A549 (cell line): Measurements from ENCODE around the gene FLNB. TPM values are rescaled to one million over a fixed set of nuclear protein-coding genes. Genes with fewer than 3 reads are reported as not detected.
A peak's percentile ranks its signal among the peaks of the same experiment; 100 is the strongest.

Source experiments
- ATAC-seq, 2 experiments: fragments of 200-7000 bp in 1 of 2; fragments of >200 bp in 1 of 2; cut with Nextera tagmentation in 1 of 2; cut with Tn5 transposase in 1 of 2; 3 replicates each; pipeline versions ENCODE4 v1.8.0 to v1.9.1; 2018 to 2020; ENCODE audit warnings: mild to moderate bottlenecking in 1 of 2, moderate library complexity in 1 of 2
- CTCF ChIA-PET: fragments of 300-600 bp; sonication (Branson Sonifier 250); formaldehyde crosslinking; extraction: SDS; loops from one replicate; lab custom pipeline; 2021; ENCODE audit warnings: antibody characterized with exemption, inconsistent platforms; lab: Yijun Ruan, JAX
- POLR2A ChIA-PET: fragments of 350-600 bp; formaldehyde crosslinking; extraction: SDS; loops from one replicate; lab custom pipeline; 2021; ENCODE audit warnings: antibody characterized with exemption, inconsistent platforms; lab: Yijun Ruan, JAX
- DNase-seq, 2 experiments: peaks; one replicate each; pipeline versions ENCODE4 v3.0.0 to v3.0.0-alpha.2; 2011 to 2016; ENCODE audit warnings: low read depth in 1 of 2, low spot score in 1 of 2
- FAIRE-seq: peaks from 2 replicates; lab custom pipeline; 2011; peaks lifted over from hg19 to GRCh38; lab: Jason Lieb, UNC
- H3K27ac ChIP-seq, 2 experiments: fragments of >200 bp; sonication (Bioruptor Twin); formaldehyde crosslinking; 3 replicates each; pipeline ENCODE4 v1.5.1; 2016 to 2017
- H3K4me1 ChIP-seq: fragments of >200 bp; sonication (Bioruptor Twin); formaldehyde crosslinking; 3 replicates; pipeline ENCODE4 v1.6.1; 2016
- H3K4me2 ChIP-seq: fragments of >200 bp; sonication (Bioruptor Twin); formaldehyde crosslinking; 3 replicates; pipeline ENCODE4 v1.6.1; 2016
- H3K4me3 ChIP-seq: fragments of >200 bp; sonication (Bioruptor Twin); formaldehyde crosslinking; 3 replicates; pipeline ENCODE4 v1.5.1; 2016
- H3K9me3 ChIP-seq: fragments of >200 bp; sonication (Bioruptor Twin); formaldehyde crosslinking; 3 replicates; pipeline ENCODE4 v1.6.1; 2016
- CHD4 ChIP-seq: fragments of 200-600 bp; sonication (generic); IDR thresholded peaks from 2 replicates; pipeline ENCODE4 v1.6.1; 2016; ENCODE audit warnings: antibody characterized with exemption, mild to moderate bottlenecking, borderline replicate concordance
- ESRRA ChIP-seq: fragments of 150-350 bp; IDR thresholded peaks from 2 replicates; pipeline ENCODE4 v1.6.1; 2014; ENCODE audit warnings: mild to moderate bottlenecking, low read length, borderline replicate concordance
- JUN ChIP-seq, 2 experiments: fragments of >200 bp; sonication (Bioruptor Twin); formaldehyde crosslinking; IDR thresholded peaks; 2 replicates in 1 of 2; 3 replicates in 1 of 2; pipeline ENCODE4 v1.6.1; 2016 to 2017
- MAFK ChIP-seq: fragments of 450-650 bp; IDR thresholded peaks from 2 replicates; pipeline ENCODE4 v1.6.1; 2014; ENCODE audit not compliant: partially characterized antibody
- RFX5 ChIP-seq: fragments of 450-650 bp; IDR thresholded peaks from 2 replicates; pipeline ENCODE4 v1.7.1; 2014; ENCODE audit warnings: antibody characterized with exemption, mild to moderate bottlenecking, moderate library complexity
- ZC3H11A ChIP-seq: fragments of 450-650 bp; IDR thresholded peaks from 2 replicates; pipeline ENCODE4 v1.6.1; 2014; ENCODE audit warnings: antibody characterized with exemption, mild to moderate bottlenecking
- WGBS: methylation state at CpG from one replicate; pipeline ENCODE4 v1.1.6; 2017; ENCODE audit errors: missing lambda C conversion rate; 5-methylcytosine and 5-hydroxymethylcytosine counted together
- polyA plus RNA-seq, 4 experiments: library from polyadenylated mRNA; depleted of rRNA in 3 of 4; stranded (reverse); fragments of >200 nt; fragmentation: RNase III in 1 of 4; extraction: RNeasy Plus Mini Kit Qiagen cat#74134 plus additional on column Dnase treatment in 1 of 4; gene quantifications; 2 replicates in 3 of 4; 3 replicates in 1 of 4; pipeline ENCODE4 v1.2.3, GENCODE V29; 2011 to 2017
- TF ChIP-seq, protein P1 (sequence below): fragments of >200 bp; sonication (Bioruptor Twin); formaldehyde crosslinking; IDR thresholded peaks from 3 replicates; pipeline ENCODE4 v1.5.1; 2016

Gene FLNB
- polyA plus RNA-seq, 2 of the 4 experiments (the other 2 are of a cell fraction) = 235 to 439 TPM

DNA sequence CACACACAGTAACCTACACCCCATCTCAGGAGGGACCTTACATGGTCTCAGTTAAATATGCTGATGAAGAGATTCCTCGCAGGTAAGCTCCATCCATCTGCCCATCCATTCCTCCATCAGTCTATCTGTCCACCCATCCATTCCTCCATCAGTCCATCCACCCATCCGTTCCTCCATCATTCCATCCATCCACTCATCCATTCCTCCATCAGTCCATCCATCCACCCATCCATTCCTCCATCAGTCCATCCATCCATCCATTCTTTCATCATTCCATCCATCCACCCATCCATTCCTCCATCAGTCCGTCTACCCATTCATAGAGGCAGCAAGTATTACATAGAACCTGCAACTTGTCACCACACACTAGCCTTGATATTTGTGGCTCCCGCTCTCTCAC, 124.6 kb downstream of the FLNB start:
- Histone ChIP-seq H3K27ac (no peak overlapping the region), H3K4me3 (no peak overlapping the region), H3K9me3 (no peaks in the 10 kb centered on the region), H3K4me1 (peaks cover 5% of the 10 kb centered on the region; the same call in 1 of the 3 replicates), H3K4me2 (no peak overlapping the region)
- CTCF ChIA-PET = interaction anchor here (0.7 to 1.1 kb wide), 2 partner anchors 35 to 44 kb away, joined by 4 read pairs; no protein-coding TSS in a partner anchor
- POLR2A ChIA-PET = no interaction called here
- whole genome bisulfite sequencing = 97% methylated on average over 4 of the region's 4 CpGs
- no peak for DNase-seq
- peak; percentile 16 for TF ChIP-seq MAFK
- no peak for TF ChIP-seq ZC3H11A
- no peak for ATAC-seq
- FAIRE-seq = no peak

DNA sequence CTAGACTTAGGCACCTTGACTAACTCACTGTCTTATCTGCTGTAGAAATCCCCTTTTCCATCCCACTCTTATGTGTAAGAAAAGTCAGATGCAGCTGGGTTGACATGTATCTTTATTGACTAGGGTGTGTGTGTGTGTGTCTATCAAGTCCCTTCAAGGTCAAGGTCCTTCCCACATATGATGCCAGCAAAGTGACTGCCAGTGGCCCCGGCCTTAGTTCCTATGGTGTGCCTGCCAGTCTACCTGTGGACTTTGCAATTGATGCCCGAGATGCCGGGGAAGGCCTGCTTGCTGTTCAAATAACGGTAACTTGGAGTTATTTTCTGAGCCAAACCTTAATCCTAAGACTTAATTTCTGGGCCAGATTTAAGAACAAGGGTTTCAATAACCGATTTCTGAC, 126.2 kb downstream of the FLNB start:
- FAIRE-seq (no peak), ATAC-seq (no peak), DNase-seq (no peak)
- no peak overlapping the region for H3K4me3 ChIP-seq
- H3K4me2 ChIP-seq = no peak overlapping the region
- CTCF ChIA-PET = no interaction called here
- WGBS = 89% methylated on average over 5 of the region's 5 CpGs
- no peak for TF ChIP-seq ZC3H11A
- POLR2A ChIA-PET = no interaction called here
- peaks cover 5% of the 10 kb centered on the region; the same call in 1 of the 3 replicates for H3K4me1 ChIP-seq
- H3K9me3 ChIP-seq = no peaks in the 10 kb centered on the region
- H3K27ac ChIP-seq = no peak overlapping the region

DNA sequence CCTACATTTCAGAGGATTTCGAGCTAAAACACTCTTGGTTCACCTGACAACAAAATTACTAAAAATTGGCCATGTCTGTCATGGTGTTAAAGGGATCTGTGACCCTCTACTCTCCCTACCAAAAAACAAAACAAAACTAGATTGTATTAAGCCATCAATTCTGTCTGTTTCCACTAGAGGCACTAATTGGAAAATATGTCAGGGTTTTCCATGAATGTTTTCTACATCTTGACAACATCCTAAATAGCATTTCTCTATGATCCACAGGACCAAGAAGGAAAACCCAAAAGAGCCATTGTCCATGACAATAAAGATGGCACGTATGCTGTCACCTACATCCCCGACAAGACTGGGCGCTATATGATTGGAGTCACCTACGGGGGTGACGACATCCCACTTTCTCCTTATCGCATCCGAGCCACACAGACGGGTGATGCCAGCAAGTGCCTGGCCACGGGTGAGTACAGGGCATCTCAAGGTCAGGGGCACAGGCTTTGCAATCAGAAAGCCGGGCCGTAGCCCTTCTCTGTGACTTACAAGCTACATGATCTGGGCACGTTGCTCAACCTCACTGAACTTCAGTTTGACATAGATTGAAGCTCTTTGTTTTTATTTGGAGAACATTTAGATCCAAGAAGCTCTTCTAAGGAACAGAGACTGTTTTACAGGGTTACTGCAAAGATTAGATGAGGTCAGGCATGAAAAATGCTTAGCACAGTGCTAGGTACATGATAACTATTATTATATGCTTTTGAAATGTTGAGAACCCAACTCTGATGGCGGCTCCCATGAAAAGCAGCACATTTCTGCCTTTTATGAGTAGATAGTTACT, 127.7 kb downstream of the FLNB start:
- ATAC-seq (peak in 1 of 2 experiments; percentile 12; a peak in 2 of 6 replicates), FAIRE-seq (no peak)
- ChIA-PET POLR2A (no interaction called here), CTCF (interaction anchor here (1.3 to 1.9 kb wide), 2 partner anchors 38 to 188 kb away, joined by 3 to 10 read pairs; no protein-coding TSS in a partner anchor)
- Histone ChIP-seq H3K4me3 (no peak overlapping the region), H3K9me3 (no peaks in the 10 kb centered on the region), H3K4me2 (no peak overlapping the region), H3K4me1 (peaks cover 15% of the 10 kb centered on the region; the same call in 2 of the 3 replicates)
- 93% methylated on average over 14 of the region's 14 CpGs for WGBS
- TF ChIP-seq, protein P1, sequence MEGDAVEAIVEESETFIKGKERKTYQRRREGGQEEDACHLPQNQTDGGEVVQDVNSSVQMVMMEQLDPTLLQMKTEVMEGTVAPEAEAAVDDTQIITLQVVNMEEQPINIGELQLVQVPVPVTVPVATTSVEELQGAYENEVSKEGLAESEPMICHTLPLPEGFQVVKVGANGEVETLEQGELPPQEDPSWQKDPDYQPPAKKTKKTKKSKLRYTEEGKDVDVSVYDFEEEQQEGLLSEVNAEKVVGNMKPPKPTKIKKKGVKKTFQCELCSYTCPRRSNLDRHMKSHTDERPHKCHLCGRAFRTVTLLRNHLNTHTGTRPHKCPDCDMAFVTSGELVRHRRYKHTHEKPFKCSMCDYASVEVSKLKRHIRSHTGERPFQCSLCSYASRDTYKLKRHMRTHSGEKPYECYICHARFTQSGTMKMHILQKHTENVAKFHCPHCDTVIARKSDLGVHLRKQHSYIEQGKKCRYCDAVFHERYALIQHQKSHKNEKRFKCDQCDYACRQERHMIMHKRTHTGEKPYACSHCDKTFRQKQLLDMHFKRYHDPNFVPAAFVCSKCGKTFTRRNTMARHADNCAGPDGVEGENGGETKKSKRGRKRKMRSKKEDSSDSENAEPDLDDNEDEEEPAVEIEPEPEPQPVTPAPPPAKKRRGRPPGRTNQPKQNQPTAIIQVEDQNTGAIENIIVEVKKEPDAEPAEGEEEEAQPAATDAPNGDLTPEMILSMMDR = peak; percentile 26; the same call in 2 of the 3 replicates
- no peak for TF ChIP-seq ZC3H11A
- TF ChIP-seq, all 56 proteins: peak for 1
- no peak overlapping the region; a peak in 1 of 6 replicates for H3K27ac ChIP-seq
- no peak for DNase-seq

DNA sequence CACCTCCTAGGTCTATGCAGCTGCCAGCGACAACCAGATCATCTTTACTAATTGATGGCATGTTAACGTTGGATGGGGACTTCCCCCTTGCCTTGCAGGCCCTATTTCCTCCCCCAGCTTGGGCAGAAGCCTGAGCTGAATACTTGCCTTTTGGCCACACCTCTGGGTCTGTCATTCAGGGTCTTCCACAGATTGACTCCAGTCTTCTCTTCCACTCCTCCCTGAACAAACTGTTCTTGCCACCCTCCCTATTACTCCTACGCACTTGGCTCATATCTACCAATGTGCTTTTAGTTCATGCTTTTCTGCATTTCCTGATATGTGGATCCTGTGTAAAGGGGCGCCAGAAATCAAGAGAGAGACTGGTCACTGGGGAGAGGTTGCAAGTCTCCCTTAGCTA, 129.1 kb downstream of the FLNB start:
- ChIA-PET POLR2A (interaction anchor here (0.6 kb wide), 1 partner anchor 126 kb away, joined by 3 read pairs; no protein-coding TSS in a partner anchor), CTCF (interaction anchor here (1.2 kb wide), 1 partner anchor 130 kb away, joined by 3 read pairs; no protein-coding TSS in a partner anchor)
- no peak overlapping the region for H3K27ac ChIP-seq
- no peak overlapping the region for H3K4me2 ChIP-seq
- H3K9me3 ChIP-seq = no peaks in the 10 kb centered on the region
- FAIRE-seq (no peak), ATAC-seq (no peak), DNase-seq (no peak)
- peaks cover 23% of the 10 kb centered on the region; the same call in 2 of the 3 replicates for H3K4me1 ChIP-seq
- no peak overlapping the region for H3K4me3 ChIP-seq
- 82% methylated on average over 4 of the region's 4 CpGs for WGBS
- TF ChIP-seq RFX5 (no peak), ESRRA (no peak)

DNA sequence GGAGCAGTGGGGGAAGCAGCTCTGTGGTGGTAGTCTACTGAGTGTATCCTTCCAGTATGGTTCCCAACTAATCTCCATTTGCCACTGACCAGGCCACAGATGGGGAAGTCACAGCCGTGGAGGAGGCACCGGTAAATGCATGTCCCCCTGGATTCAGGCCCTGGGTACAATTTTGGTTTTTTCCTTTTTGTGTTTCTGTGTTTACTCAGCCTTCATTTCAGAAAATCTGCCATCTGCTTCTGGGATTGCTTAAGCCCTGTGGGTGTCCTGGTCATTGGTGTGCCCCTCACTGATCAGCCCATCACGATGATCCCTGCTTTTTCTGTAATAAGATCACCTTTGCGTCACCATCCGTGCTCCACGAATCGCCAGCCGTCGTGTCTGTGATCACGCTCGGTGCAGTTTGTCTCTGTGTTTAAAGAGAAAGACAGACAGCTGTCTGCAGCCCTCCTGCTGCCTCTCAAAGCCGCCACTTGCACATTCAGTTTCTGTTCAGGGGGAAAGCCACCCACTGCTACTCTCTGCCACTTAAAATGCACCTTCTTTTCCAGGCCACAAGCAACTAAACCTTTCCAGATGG, 133.6 kb downstream of the FLNB start:
- ATAC-seq (peak; percentile 4 to 22; a peak in 2 of 6 replicates), DNase-seq (no peak), FAIRE-seq (no peak)
- ChIA-PET POLR2A (no interaction called here), CTCF (interaction anchor here (0.7 kb wide), 1 partner anchor 70 kb away, joined by 3 read pairs; no protein-coding TSS in a partner anchor)
- H3K27ac ChIP-seq = peak overlapping the region in 1 of 2 experiments; percentile 53; a peak in 3 of 6 replicates
- peak in 1 of 2 experiments; percentile 25; a peak in 1 of 5 replicates for TF ChIP-seq JUN (IDR thresholded peaks at IDR 0.05)
- no peak for TF ChIP-seq CHD4
- H3K4me1 ChIP-seq = peaks cover 47% of the 10 kb centered on the region
- H3K4me2 ChIP-seq = no peak overlapping the region
- 91% methylated on average over 12 of the region's 12 CpGs for WGBS
- H3K9me3 ChIP-seq = no peaks in the 10 kb centered on the region
- H3K4me3 ChIP-seq = no peak overlapping the region
